Brain pericyte (primary cell): ENCODE data around the gene ADH4.
"Not testable (repeated sequence)": the region's sequence is repeated elsewhere in the genome, so short reads cannot be mapped to it uniquely, and the experiment has no call there.

ENCODE experiments used
- DNase-seq: peaks from one replicate; pipeline ENCODE4 v3.0.0-alpha.2; 2012; ENCODE audit warnings: low read depth, low spot score

Gene ADH4

DNA sequence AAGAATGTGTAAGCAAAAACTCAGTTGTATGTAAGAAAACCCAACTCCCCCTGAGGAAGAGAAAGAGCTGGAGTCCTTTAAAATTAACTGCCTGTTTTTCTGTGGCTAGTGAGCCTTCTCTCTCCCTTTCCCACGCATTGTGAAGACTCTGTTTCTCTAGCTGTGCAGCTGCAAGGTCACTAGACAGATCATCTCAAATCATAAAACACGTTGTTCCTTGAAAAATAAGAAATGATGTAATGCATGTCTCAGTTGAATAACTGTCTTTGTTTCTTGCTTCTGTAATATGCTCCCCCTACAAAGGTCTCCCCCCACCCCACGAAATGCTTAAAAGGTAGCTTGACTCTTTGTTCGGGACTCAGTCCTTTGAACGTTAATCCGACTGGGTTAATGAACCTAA lies 63.2 kb downstream of the ADH4 start:
- DNase-seq, result not testable (repeated sequence)

- DNase-seq, result no peak
These were observed 64.3 kb downstream of the ADH4 start for GRCh38 chr4:99079625-99080295.

DNA sequence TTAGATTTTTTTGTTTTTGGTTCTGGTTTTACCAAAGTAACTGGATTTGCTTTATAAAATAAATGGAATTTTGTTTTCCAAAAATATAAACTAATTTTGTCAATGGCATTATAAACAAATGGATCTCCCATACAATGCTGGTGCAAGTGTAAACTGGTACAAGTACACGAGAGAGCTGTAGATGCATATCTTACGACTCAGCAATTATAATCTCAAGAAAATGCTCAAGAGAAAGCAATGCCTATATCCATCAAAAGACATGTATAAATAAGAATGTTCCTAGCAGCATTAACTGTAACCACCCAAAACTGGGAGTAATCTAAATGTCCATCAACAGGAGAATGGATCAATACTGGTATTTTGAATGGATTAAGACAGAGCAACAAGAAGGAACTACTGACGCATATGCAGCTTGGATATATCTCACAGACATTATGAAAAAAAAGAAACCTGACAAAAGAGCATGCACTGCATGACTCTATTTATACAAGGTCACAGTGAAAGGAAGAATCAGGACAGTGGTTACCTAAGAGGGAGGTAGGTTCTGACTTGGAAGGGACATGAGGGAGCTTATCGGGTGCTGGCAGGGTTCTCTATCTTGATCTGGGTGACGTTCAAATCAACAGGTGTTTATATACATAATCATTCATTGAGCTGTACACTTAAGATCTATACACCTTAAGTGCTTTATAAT lies 65.0 kb downstream of the ADH4 start:
- no peak for DNase-seq

- no peak for DNase-seq
These were observed 65.8 kb downstream of the ADH4 start for GRCh38 chr4:99078336-99078735.

- no peak for DNase-seq
These were observed 66.9 kb downstream of the ADH4 start for GRCh38 chr4:99077177-99077576.

DNA sequence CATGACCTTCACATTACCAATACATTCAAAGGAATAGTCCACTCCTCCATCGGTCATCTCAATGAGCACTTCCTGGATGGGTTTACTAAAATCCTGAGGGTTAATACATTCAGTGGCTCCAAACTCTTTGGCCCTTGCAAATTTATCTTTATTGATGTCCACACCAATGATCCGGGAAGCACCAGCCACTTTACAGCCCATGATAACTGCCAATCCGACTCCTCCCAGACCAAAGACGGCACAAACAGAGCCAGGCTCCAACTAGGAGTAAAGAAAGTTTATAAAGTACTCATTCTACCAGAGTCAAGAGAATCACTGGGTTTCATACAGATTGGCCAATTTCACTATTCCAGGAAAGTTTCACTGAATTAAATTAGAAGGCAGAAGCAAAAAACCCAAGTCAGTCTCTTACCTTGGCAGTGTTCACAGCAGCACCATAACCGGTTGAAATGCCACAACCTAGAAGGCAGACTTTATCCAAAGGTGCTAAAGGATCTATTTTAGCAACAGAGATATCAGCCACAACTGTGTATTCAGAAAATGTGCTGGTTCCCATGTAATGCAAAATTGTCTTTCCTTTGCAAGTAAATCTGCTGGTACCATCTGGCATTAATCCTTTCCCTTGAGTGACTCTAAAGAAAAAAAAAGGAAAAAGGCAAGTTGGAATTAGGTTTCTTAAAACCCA lies 67.7 kb downstream of the ADH4 start:
- DNase-seq, result no peak

- no peak for DNase-seq
These were observed 69.3 kb downstream of the ADH4 start for GRCh38 chr4:99074816-99075215.
